Stimulated activated CD4-positive, alpha-beta T cell treated with anti-CD3 and anti-CD28 coated beads, Interleukin-15, amount 100 ng/mL, for 48 hours (primary cell): ENCODE measurements around the gene AGBL4.

ENCODE experiments used
- DNase-seq, 2 donors: peaks; one replicate each; pipeline ENCODE4 v3.0.0-alpha.2; 2020; ENCODE audit warnings: low read depth in 2 of 2

AGBL4 gene

GRCh38 chr1:49185450-49185980 is 838.2 kb downstream of the AGBL4 start:
- no peak for DNase-seq

- no peak for DNase-seq
These were observed 840.3 kb downstream of the AGBL4 start for GRCh38 chr1:49183489-49183888.

- DNase-seq = no peak
These were observed 842.7 kb downstream of the AGBL4 start for GRCh38 chr1:49181033-49181432.

- DNase-seq = no peak
These were observed 851.7 kb downstream of the AGBL4 start for GRCh38 chr1:49171941-49172593.

- DNase-seq = no peak
These were observed 857.7 kb downstream of the AGBL4 start for GRCh38 chr1:49166031-49166430.

GRCh38 chr1:49163031-49163430 is 860.7 kb downstream of the AGBL4 start:
- no peak for DNase-seq

GRCh38 chr1:49160677-49161076 is 863.1 kb downstream of the AGBL4 start:
- DNase-seq = no peak

- DNase-seq = no peak
These were observed 887.0 kb downstream of the AGBL4 start for GRCh38 chr1:49136738-49137251.

- no peak for DNase-seq
These were observed 898.0 kb downstream of the AGBL4 start for GRCh38 chr1:49125746-49126145.

- DNase-seq = no peak
These were observed 911.8 kb downstream of the AGBL4 start for GRCh38 chr1:49111931-49112330.

GRCh38 chr1:49106445-49106844 is 917.3 kb downstream of the AGBL4 start:
- no peak for DNase-seq

GRCh38 chr1:49104575-49104974 is 919.2 kb downstream of the AGBL4 start:
- DNase-seq = no peak

GRCh38 chr1:49102752-49103151 is 921.0 kb downstream of the AGBL4 start:
- no peak for DNase-seq

GRCh38 chr1:49098866-49099265 is 924.9 kb downstream of the AGBL4 start:
- DNase-seq = no peak

- DNase-seq = no peak
These were observed 937.4 kb downstream of the AGBL4 start for GRCh38 chr1:49086327-49086726.

- DNase-seq = no peak
These were observed 938.7 kb downstream of the AGBL4 start for GRCh38 chr1:49085079-49085478.

GRCh38 chr1:49060766-49061165 is 963.0 kb downstream of the AGBL4 start:
- no peak for DNase-seq

GRCh38 chr1:49059087-49059486 is 964.7 kb downstream of the AGBL4 start:
- no peak for DNase-seq

- DNase-seq = no peak
These were observed 971.7 kb downstream of the AGBL4 start for GRCh38 chr1:49052102-49052501.

- DNase-seq = no peak
These were observed 972.1 kb downstream of the AGBL4 start for GRCh38 chr1:49051647-49052046.

GRCh38 chr1:49050041-49050440 is 973.7 kb downstream of the AGBL4 start:
- no peak for DNase-seq

GRCh38 chr1:49048188-49048587 is 975.6 kb downstream of the AGBL4 start:
- DNase-seq = no peak

GRCh38 chr1:49046305-49046704 is 977.4 kb downstream of the AGBL4 start:
- no peak for DNase-seq

GRCh38 chr1:49045371-49045770 is 978.4 kb downstream of the AGBL4 start:
- no peak for DNase-seq
